Prostate gland (tissue), 2 donors: ENCODE measurements around the gene ANO10. TPM values are rescaled to one million over a fixed set of nuclear protein-coding genes. Genes with fewer than 3 reads are reported as not detected.
"Not testable (repeated sequence)": the region's sequence is repeated elsewhere in the genome, so short reads cannot be mapped to it uniquely, and the experiment has no call there.

Source experiments
- DNase-seq: peaks from one replicate; pipeline ENCODE4 v3.0.0-alpha.2; 2019; ENCODE audit warnings: low spot score
- H3K27ac ChIP-seq, 2 donors: fragments of 200-600 bp; sonication (generic); 2 replicates each; pipeline ENCODE4 v1.5.1; 2017 to 2019
- H3K27me3 ChIP-seq: fragments of 200-600 bp; sonication (generic); replicated peaks from 2 replicates; pipeline ENCODE4 v1.5.1; 2019; ENCODE audit not compliant: insufficient read depth
- H3K36me3 ChIP-seq, 2 donors: fragments of 200-600 bp; sonication (generic); 1 replicate in 1 of 2; 2 replicates in 1 of 2; pipeline versions ENCODE4 v1.5.1 to v1.8.1; 2017 to 2019
- H3K4me1 ChIP-seq: fragments of 200-600 bp; sonication (generic); replicated peaks from 2 replicates; pipeline ENCODE4 v1.5.1; 2019
- H3K4me3 ChIP-seq, 2 donors: fragments of 200-600 bp; sonication (generic); 2 replicates each; pipeline ENCODE4 v1.5.1; 2017 to 2019
- H3K9me3 ChIP-seq: fragments of 200-600 bp; sonication (generic); 2 replicates; pipeline ENCODE4 v1.5.1; 2017
- POLR2A ChIP-seq: fragments of 450-650 bp; IDR thresholded peaks from one replicate; pipeline ENCODE4 v1.6.1; 2016; ENCODE audit warnings: antibody characterized with exemption, mild to moderate bottlenecking
- POLR2AphosphoS5 ChIP-seq: sonication (generic); formaldehyde crosslinking; IDR thresholded peaks from one replicate; pipeline ENCODE4 v1.6.1; 2017; ENCODE audit warnings: antibody characterized with exemption
- WGBS: methylation state at CpG from one replicate; pipeline ENCODE4 v1.1.5; 2018; 5-methylcytosine and 5-hydroxymethylcytosine counted together
- intact Hi-C: fragments of 100-400 bp; cut with DNase I; formaldehyde crosslinking; loops from one replicate; pipeline ENCODE4 v1.14.2; 2022
- total RNA-seq, 2 donors: library from RNA; depleted of rRNA; stranded (reverse); fragments of >200 nt; gene quantifications; one replicate each; pipeline ENCODE4 v1.1.0, GENCODE V29; 2016
- TF ChIP-seq, protein P1 (sequence below), 4 experiments: fragments of 200-600 bp in 2 of 4; fragments of 450-650 bp in 2 of 4; sonication (generic) in 2 of 4; IDR thresholded peaks; 1 replicate in 3 of 4; 2 replicates in 1 of 4; pipeline ENCODE4 v1.5.1; 2016 to 2019; ENCODE audit warnings: antibody characterized with exemption in 4 of 4, mild to moderate bottlenecking in 2 of 4, moderate library complexity in 2 of 4

Gene ANO10
- total RNA-seq, 2 donors from 2014 or later = 12.4 to 17.7 TPM

DNA sequence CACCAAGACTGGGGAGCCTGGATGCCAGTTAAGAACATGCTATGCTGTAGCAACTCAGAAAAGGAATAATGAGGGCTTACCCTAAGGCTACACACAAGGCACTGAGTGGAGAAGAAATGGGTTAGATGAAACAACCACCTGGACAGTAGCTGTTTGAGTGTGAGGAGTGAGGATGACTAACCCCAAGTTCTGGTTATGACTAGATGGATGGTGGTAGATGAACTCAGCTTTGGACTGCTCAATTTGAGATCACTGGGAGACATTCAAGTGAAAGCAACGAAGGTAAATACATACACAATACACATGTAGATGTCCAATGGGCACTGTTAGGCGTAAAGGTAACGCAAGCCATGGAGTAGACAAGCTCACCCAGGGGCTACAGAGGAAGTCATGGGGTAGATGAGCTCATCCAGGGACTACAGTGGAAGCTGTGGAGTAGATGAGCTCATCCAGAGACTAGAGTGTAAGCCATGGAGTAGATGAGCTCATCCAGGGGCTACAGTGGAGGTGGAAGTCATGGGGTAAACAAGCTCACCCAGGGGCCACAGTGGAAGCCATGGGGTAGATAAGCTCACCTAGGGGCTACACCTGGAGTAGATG is 98.3 kb downstream of the ANO10 start:
- WGBS = 96% methylated on average over 3 of the region's 3 CpGs
- TF ChIP-seq POLR2AphosphoS5 = no peak
- no peak for TF ChIP-seq POLR2A
- TF ChIP-seq, protein P1, sequence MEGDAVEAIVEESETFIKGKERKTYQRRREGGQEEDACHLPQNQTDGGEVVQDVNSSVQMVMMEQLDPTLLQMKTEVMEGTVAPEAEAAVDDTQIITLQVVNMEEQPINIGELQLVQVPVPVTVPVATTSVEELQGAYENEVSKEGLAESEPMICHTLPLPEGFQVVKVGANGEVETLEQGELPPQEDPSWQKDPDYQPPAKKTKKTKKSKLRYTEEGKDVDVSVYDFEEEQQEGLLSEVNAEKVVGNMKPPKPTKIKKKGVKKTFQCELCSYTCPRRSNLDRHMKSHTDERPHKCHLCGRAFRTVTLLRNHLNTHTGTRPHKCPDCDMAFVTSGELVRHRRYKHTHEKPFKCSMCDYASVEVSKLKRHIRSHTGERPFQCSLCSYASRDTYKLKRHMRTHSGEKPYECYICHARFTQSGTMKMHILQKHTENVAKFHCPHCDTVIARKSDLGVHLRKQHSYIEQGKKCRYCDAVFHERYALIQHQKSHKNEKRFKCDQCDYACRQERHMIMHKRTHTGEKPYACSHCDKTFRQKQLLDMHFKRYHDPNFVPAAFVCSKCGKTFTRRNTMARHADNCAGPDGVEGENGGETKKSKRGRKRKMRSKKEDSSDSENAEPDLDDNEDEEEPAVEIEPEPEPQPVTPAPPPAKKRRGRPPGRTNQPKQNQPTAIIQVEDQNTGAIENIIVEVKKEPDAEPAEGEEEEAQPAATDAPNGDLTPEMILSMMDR (IDR thresholded peaks at IDR 0.05) = no peak

DNA sequence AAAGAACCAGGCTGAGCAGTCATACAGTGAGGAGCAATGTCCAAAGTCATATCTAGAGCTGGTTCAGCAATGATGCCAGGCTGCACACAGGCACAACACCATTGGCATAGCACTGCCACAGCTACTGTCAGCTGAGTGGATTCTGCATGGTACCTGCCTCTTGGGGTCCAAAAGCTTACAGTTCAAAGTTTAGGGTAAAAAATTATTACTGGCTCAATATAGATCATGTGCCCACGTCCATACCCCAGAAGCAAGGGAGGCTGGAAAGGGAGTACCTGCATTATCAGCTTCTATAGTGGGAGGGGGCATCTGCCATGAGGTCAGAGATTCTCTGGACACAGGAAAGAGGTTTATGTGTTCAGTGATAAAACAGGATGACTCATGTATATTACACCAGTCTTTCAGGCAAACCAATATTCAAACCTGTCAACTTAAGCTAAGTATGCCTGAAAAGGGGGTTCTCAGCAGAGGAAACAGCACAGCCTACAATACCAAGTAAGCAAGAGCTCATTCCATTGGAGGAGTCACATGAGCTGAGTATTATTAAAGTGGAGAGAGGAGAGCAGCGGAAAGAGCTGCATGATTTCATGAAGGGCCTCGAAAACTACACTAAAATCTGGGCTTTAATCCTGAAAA is 99.0 kb downstream of the ANO10 start:
- intact Hi-C loops = no loop called here
- H3K36me3 ChIP-seq = no peaks in the 10 kb centered on the region
- WGBS = 93% methylated on average over 3 of the region's 3 CpGs

More for the DNA sequence above, 98.3 kb downstream of the ANO10 start:
- Histone ChIP-seq H3K9me3 (no peaks in the 10 kb centered on the region), H3K27ac (no peak overlapping the region), H3K27me3 (no peaks in the 10 kb centered on the region), H3K4me1 (no peaks in the 10 kb centered on the region), H3K36me3 (no peaks in the 10 kb centered on the region), H3K4me3 (no peak overlapping the region)
- no peak for DNase-seq
- intact Hi-C loops = no loop called here

DNA sequence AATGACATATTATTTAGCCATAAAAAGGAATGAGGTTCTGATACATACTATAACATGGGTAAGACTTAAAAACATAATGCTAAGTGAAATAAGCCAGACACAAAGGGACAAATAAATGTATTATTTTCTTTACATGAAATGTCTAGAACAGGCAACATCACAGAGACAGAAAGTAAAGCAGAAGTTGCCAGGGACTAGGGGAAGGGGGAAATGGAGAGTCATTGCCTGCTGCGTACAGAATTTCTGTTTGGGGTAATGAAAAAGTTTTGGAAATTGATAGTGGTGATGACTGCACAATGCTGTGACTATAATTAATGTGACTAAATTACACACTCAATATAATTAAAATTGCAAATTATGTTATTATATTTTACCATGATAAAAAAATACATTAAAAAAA is 99.9 kb downstream of the ANO10 start:
- H3K36me3 ChIP-seq = no peaks in the 10 kb centered on the region
- no peak for DNase-seq
- no peak overlapping the region for H3K27ac ChIP-seq
- intact Hi-C loops = no loop called here
- 94% methylated on average over 1 of the region's 1 CpG for WGBS
- no peaks in the 10 kb centered on the region for H3K9me3 ChIP-seq
- no peak overlapping the region for H3K4me3 ChIP-seq
- H3K27me3 ChIP-seq = no peaks in the 10 kb centered on the region
- H3K4me1 ChIP-seq = no peaks in the 10 kb centered on the region
- no peak for TF ChIP-seq POLR2AphosphoS5
- TF ChIP-seq, protein P1 (IDR thresholded peaks at IDR 0.05) = no peak
- no peak for TF ChIP-seq POLR2A

More for the DNA sequence above, 99.0 kb downstream of the ANO10 start:
- Histone ChIP-seq H3K4me3 (no peak overlapping the region), H3K9me3 (no peaks in the 10 kb centered on the region), H3K4me1 (no peaks in the 10 kb centered on the region), H3K27me3 (no peaks in the 10 kb centered on the region), H3K27ac (no peak overlapping the region)
- TF ChIP-seq POLR2AphosphoS5 (no peak), POLR2A (no peak)
- TF ChIP-seq, protein P1 (IDR thresholded peaks at IDR 0.05) = no peak
- no peak for DNase-seq

DNA sequence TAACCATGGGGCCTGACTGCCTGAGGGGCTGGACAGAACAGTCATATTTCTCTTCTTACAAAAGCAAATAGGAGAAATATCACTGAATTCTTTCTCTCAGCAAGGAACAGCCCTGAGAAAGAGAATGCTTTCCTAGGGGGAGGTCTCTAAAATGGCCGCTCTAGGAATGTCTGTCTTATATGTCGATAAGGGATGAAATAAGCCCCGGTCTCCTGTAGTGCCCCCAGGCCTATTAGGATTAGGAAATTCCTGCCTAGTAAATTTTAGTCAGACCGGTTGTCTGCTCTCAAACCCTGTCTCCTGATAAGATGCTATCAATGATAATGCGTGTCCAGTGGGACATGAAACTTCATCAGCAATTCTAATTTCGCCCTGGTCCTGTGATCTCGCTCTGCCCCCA is 103.3 kb downstream of the ANO10 start:
- H3K27me3 ChIP-seq, H3K4me1 ChIP-seq, intact Hi-C loops, H3K27ac ChIP-seq, DNase-seq, H3K9me3 ChIP-seq, H3K4me3 ChIP-seq, H3K36me3 ChIP-seq: not testable (repeated sequence)
- WGBS = 96% methylated on average over 7 of the region's 7 CpGs

DNA sequence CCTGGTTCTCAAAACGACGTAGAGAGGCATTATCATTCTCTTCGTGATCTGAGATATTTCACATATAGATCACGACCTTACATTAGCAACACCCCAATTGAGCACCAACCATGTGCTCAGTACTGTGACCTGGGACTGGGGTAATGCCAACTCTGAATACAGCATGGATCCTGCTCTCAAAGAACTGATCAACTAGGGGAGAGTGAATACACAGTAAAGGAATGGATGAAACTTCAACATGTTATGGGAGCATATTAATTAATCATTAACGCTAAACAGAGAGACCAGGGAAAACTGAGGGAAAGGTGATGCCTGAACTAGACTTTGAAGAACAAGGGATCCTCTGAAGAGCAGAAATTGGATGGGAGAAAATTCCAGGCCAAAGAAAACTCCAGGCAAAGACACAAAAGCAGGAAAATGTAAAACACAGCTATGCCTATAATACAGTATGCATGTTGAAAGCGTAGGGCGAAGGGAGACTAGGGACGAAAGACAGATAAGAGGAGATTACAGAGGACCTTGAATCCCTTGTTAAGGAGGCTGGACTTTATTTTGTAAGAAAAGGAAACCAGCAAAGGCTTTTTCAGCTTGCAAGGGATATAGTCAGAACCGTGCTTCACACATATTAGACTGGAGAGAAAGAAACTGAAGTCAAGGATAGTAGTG is 105.7 kb downstream of the ANO10 start:
- Histone ChIP-seq H3K4me1 (no peaks in the 10 kb centered on the region), H3K27ac (no peak overlapping the region), H3K4me3 (no peak overlapping the region), H3K36me3 (no peaks in the 10 kb centered on the region), H3K9me3 (no peaks in the 10 kb centered on the region), H3K27me3 (no peaks in the 10 kb centered on the region)
- no peak for DNase-seq
- intact Hi-C loops = no loop called here
- WGBS = 94% methylated on average over 9 of the region's 9 CpGs
- TF ChIP-seq, protein P1 (IDR thresholded peaks at IDR 0.05) = no peak
- TF ChIP-seq POLR2AphosphoS5 (no peak), POLR2A (no peak)
